ENCODE measurements around the gene DMBX1.

DNA sequence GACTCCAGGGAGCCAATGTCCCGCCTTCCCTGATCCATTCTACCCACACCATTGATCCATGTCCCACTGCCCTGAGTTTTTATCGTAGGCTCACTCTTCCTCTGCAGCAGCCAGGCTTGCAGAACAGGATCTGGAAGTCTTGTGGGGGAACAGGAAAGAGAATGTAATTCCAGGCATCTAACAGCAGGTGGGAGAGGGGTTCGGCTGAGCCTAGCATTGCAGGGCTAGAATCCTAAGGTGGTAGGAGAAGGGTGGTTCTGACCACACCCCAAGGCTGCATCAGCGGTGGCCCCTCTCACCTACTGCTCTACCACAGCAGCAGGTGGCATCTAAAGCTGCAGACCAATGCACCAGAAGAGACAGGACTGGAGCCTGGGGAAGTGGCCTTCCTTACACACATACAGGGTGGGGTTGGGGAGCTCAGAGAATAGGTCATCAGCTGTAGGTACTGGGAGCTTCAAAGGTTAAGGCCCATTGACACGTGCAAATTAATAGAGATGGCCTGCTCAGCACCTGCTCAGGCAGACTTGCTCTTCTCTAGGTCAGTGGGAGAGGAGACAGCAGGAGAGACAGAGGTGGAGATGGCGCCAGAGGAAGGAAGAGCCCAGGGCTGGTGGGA, 41.3 kb downstream of the DMBX1 start:
- TF ChIP-seq ZNF8 (CRISPR knock-in tag; IDR thresholded peaks at IDR 0.05) = no peak
- no peak for TF ChIP-seq BACH2 (CRISPR knock-in tag; IDR thresholded peaks at IDR 0.05; ENCODE audit: borderline replicate concordance)
- TF ChIP-seq, protein P1, sequence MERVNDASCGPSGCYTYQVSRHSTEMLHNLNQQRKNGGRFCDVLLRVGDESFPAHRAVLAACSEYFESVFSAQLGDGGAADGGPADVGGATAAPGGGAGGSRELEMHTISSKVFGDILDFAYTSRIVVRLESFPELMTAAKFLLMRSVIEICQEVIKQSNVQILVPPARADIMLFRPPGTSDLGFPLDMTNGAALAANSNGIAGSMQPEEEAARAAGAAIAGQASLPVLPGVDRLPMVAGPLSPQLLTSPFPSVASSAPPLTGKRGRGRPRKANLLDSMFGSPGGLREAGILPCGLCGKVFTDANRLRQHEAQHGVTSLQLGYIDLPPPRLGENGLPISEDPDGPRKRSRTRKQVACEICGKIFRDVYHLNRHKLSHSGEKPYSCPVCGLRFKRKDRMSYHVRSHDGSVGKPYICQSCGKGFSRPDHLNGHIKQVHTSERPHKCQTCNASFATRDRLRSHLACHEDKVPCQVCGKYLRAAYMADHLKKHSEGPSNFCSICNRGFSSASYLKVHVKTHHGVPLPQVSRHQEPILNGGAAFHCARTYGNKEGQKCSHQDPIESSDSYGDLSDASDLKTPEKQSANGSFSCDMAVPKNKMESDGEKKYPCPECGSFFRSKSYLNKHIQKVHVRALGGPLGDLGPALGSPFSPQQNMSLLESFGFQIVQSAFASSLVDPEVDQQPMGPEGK (CRISPR knock-in tag; IDR thresholded peaks at IDR 0.05; ENCODE audit: borderline replicate concordance) = no peak
- no peak for TF ChIP-seq ARNTL (CRISPR knock-in tag; IDR thresholded peaks at IDR 0.05; ENCODE audit: borderline replicate concordance, low read depth)
- TF ChIP-seq ISL1 (CRISPR knock-in tag; IDR thresholded peaks at IDR 0.05) = no peak
- TF ChIP-seq TCF4 (CRISPR knock-in tag; IDR thresholded peaks at IDR 0.05; ENCODE audit: borderline replicate concordance) = no peak
- TF ChIP-seq, protein P2, sequence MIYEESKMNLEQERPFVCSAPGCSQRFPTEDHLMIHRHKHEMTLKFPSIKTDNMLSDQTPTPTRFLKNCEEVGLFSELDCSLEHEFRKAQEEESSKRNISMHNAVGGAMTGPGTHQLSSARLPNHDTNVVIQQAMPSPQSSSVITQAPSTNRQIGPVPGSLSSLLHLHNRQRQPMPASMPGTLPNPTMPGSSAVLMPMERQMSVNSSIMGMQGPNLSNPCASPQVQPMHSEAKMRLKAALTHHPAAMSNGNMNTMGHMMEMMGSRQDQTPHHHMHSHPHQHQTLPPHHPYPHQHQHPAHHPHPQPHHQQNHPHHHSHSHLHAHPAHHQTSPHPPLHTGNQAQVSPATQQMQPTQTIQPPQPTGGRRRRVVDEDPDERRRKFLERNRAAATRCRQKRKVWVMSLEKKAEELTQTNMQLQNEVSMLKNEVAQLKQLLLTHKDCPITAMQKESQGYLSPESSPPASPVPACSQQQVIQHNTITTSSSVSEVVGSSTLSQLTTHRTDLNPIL (CRISPR knock-in tag; IDR thresholded peaks at IDR 0.05; ENCODE audit: low read depth) = no peak
- no peak for TF ChIP-seq ZNF565 (CRISPR knock-in tag; conservative IDR thresholded peaks at IDR 0.05; ENCODE audit: low read depth)
- TF ChIP-seq ZFP3 (CRISPR knock-in tag; IDR thresholded peaks at IDR 0.05) = no peak

All from SK-N-SH treated with all-trans-retinoic acid at 6 μM for 48 hours (cell line).